K562 (cell line): ENCODE results near the gene CAB39. TPM values are rescaled to one million over a fixed set of nuclear protein-coding genes. Genes with fewer than 3 reads are reported as not detected.

Experiments used
- ATAC-seq: fragments of 200-7000 bp; cut with Tn5 transposase; 3 replicates; pipeline ENCODE4 v1.9.1; 2020; ENCODE audit warnings: moderate library complexity
- BruUV-seq: library from RNA; stranded (reverse); fragments of 400-500 nt; replicated peaks from 2 replicates; lab custom pipeline; 2021; lab: Mats Ljungman, UMichigan
- CTCF ChIA-PET: fragments of 300-600 bp; formaldehyde crosslinking; extraction: SDS; loops from one replicate; lab custom pipeline; 2021; ENCODE audit warnings: low intra/inter-chr PET ratio; lab: Yijun Ruan, JAX
- POLR2A ChIA-PET: fragments of 300-600, 350-650 bp; sonication (Branson Sonifier 250); formaldehyde crosslinking; extraction: SDS; loops from one replicate; lab custom pipeline; 2021; ENCODE audit warnings: antibody characterized with exemption, inconsistent platforms; lab: Yijun Ruan, JAX
- DNase-seq, 4 experiments: peaks; one replicate each; pipeline versions ENCODE4 v3.0.0 to v3.0.0-alpha.2; 2011 to 2018; ENCODE audit warnings: low spot score in 3 of 4, mixed read lengths in 3 of 4; ENCODE audit errors: extremely low read depth in 1 of 4
- FAIRE-seq: peaks from 2 replicates; lab custom pipeline; 2011; peaks lifted over from hg19 to GRCh38; lab: Jason Lieb, UNC
- H2AFZ ChIP-seq: 2 replicates; pipeline ENCODE4 v1.6.0; 2011; ENCODE audit warnings: low read depth, low read length, control low read depth, inconsistent platforms
- H3K27ac ChIP-seq: fragments of 200-600 bp; 3 replicates; pipeline ENCODE4 v1.8.0; 2011; ENCODE audit warnings: low read depth, mild to moderate bottlenecking, control low read depth, inconsistent platforms, low read length, moderate library complexity, mixed read lengths; ENCODE audit errors: extremely low read depth
- H3K27me3 ChIP-seq, 2 experiments: fragments of 300-600 bp in 1 of 2; 2 replicates in 1 of 2; 3 replicates in 1 of 2; pipeline versions ENCODE4 v1.6.0 to v1.8.0; 2011; ENCODE audit warnings: inconsistent platforms in 2 of 2, low read length in 2 of 2, mild to moderate bottlenecking in 1 of 2, mixed read lengths in 1 of 2, moderate library complexity in 1 of 2; ENCODE audit not compliant: control insufficient read depth in 2 of 2, insufficient read depth in 2 of 2
- H3K36me3 ChIP-seq: fragments of 300-600 bp; 3 replicates; pipeline ENCODE4 v1.8.0; 2011; ENCODE audit warnings: mild to moderate bottlenecking, low read length, inconsistent platforms; ENCODE audit not compliant: control insufficient read depth, insufficient read depth
- H3K4me1 ChIP-seq, 2 experiments: fragments of 200-600 bp in 1 of 2; replicated peaks in 1 of 2; 2 replicates in 1 of 2; 3 replicates in 1 of 2; pipeline versions ENCODE4 v1.5.1 to v1.8.0; 2011; ENCODE audit warnings: inconsistent platforms in 2 of 2, low read length in 2 of 2, mild to moderate bottlenecking in 1 of 2, mixed read lengths in 1 of 2, moderate library complexity in 1 of 2; ENCODE audit not compliant: control insufficient read depth in 2 of 2, insufficient read depth in 2 of 2
- H3K4me2 ChIP-seq: 2 replicates; pipeline ENCODE4 v1.6.1; 2011; ENCODE audit warnings: low read length, control low read depth, inconsistent platforms, mixed read lengths; ENCODE audit not compliant: insufficient read depth
- H3K4me3 ChIP-seq: fragments of 200-600 bp; sonication (generic), shearing (Covaris generic); 2 replicates; pipeline ENCODE4 v1.5.1; 2016; ENCODE audit warnings: control low read depth, inconsistent platforms
- H3K79me2 ChIP-seq: fragments of 200-600 bp; 3 replicates; pipeline ENCODE4 v1.8.0; 2011; ENCODE audit warnings: low read length, inconsistent platforms; ENCODE audit not compliant: control insufficient read depth, insufficient read depth
- H3K9ac ChIP-seq, 2 experiments: 2 replicates each; pipeline versions ENCODE4 v1.6.0 to v1.6.1; 2011; ENCODE audit warnings: low read depth in 2 of 2, low read length in 2 of 2, control low read depth in 1 of 2, inconsistent platforms in 1 of 2, mild to moderate bottlenecking in 1 of 2, mixed read lengths in 1 of 2; ENCODE audit not compliant: insufficient read depth in 1 of 2
- H3K9me1 ChIP-seq: one replicate; pipeline ENCODE4 v1.6.0; 2011; ENCODE audit warnings: inconsistent platforms, mild to moderate bottlenecking, low read length, moderate library complexity; ENCODE audit not compliant: control insufficient read depth, insufficient read depth
- H3K9me3 ChIP-seq: replicated peaks from 2 replicates; pipeline ENCODE4 v1.5.1; 2011; ENCODE audit warnings: low read depth, low read length, inconsistent platforms; ENCODE audit not compliant: control insufficient read depth, insufficient read depth
- H4K20me1 ChIP-seq: replicated peaks from 2 replicates; pipeline ENCODE4 v1.6.1; 2011; ENCODE audit warnings: low read length, inconsistent platforms, mixed read lengths; ENCODE audit not compliant: control insufficient read depth, insufficient read depth
- ATF1 ChIP-seq, 2 experiments: fragments of 450-650 bp in 1 of 2; IDR thresholded peaks; 2 replicates each; pipeline ENCODE4 v1.6.1; 2016; ENCODE audit warnings: missing compliant biosample characterization in 1 of 2, missing genetic modification characterization in 1 of 2
- GTF2E2 ChIP-seq: fragments of 200-800 bp; sonication (Bioruptor generic); IDR thresholded peaks from 2 replicates; pipeline ENCODE4 v1.6.1; 2016; ENCODE audit warnings: missing genetic modification characterization, missing compliant biosample characterization
- MAFK ChIP-seq: IDR thresholded peaks from 2 replicates; pipeline ENCODE4 v1.6.1; 2011; ENCODE audit warnings: low read length, improper control_type of control experiment
- NONO ChIP-seq, 2 experiments: fragments of 200-400 bp in 1 of 2; fragments of 450-650 bp in 1 of 2; formaldehyde crosslinking in 1 of 2; IDR thresholded peaks; 2 replicates each; pipeline ENCODE4 v1.6.1; 2017; ENCODE audit warnings: low read depth in 2 of 2, mild to moderate bottlenecking in 2 of 2, moderate library complexity in 2 of 2, low read length in 1 of 2
- PHF21A ChIP-seq: fragments of 450-650 bp; IDR thresholded peaks from 2 replicates; pipeline ENCODE4 v1.6.1; 2017; ENCODE audit warnings: low read depth, borderline replicate concordance
- PHF8 ChIP-seq: fragments of 200-600 bp; sonication (generic); IDR thresholded peaks from 2 replicates; pipeline ENCODE4 v1.6.1; 2012; ENCODE audit warnings: mixed run types, mild to moderate bottlenecking, inconsistent platforms, low read length, moderate library complexity, borderline replicate concordance
- TAF9B ChIP-seq: fragments of 450-650 bp; IDR thresholded peaks from 2 replicates; pipeline ENCODE4 v1.6.1; 2018; ENCODE audit warnings: mild to moderate bottlenecking; ENCODE audit not compliant: partially characterized antibody
- ZBTB1 ChIP-seq: sonication (generic); formaldehyde crosslinking; IDR thresholded peaks from 2 replicates; pipeline ENCODE4 v1.8.1; 2023; ENCODE audit warnings: missing genetic modification reagents, low read depth, mild to moderate bottlenecking, borderline replicate concordance
- ZFPM2 ChIP-seq: fragments of 250-450 bp; sonication (Bioruptor Pico); IDR thresholded peaks from 2 replicates; pipeline ENCODE4 v1.5.1; 2022; ENCODE audit warnings: mild to moderate bottlenecking
- ZNF239 ChIP-seq: fragments of 250-450 bp; sonication (Bioruptor Pico); IDR thresholded peaks from 2 replicates; pipeline ENCODE4 v1.4.0; 2020; ENCODE audit warnings: mild to moderate bottlenecking
- ZNF324 ChIP-seq: fragments of 250-450 bp; sonication (Bioruptor Pico); IDR thresholded peaks from 2 replicates; pipeline ENCODE4 v1.4.0; 2020; ENCODE audit warnings: mild to moderate bottlenecking
- ZNF354B ChIP-seq: fragments of 250-450 bp; sonication (Bioruptor Pico); IDR thresholded peaks from 2 replicates; pipeline ENCODE4 v1.4.0; 2020
- ZNF77 ChIP-seq: fragments of 250-450 bp; sonication (Bioruptor Pico); IDR thresholded peaks from 2 replicates; pipeline ENCODE4 v1.5.0; 2020
- WGBS: fragments of 100-300 bp; shearing (Covaris generic); methylation state at CpG from one replicate; pipeline ENCODE4 v1.1.6; 2016; ENCODE audit warnings: low coverage, mixed read lengths; ENCODE audit not compliant: insufficient coverage; ENCODE audit errors: missing lambda C conversion rate; 5-methylcytosine and 5-hydroxymethylcytosine counted together
- in situ Hi-C: fragments of 300-500 bp; cut with MboI; formaldehyde crosslinking; loops from 4 replicates; pipeline ENCODE4 v1.15.0; 2018; ENCODE audit warnings: inconsistent platforms, mixed read lengths
- intact Hi-C: fragments of 100-400 bp; cut with micrococcal nuclease; formaldehyde crosslinking; loops from 2 replicates; pipeline ENCODE4 v1.14.2; 2022
- polyA plus RNA-seq, 8 experiments: library from polyadenylated mRNA; depleted of rRNA in 4 of 8; stranded (reverse) in 5 of 8; unstranded in 3 of 8; fragments of >200 nt; fragmentation: Nextera tagmentation in 2 of 8; fragmentation: Illumina TruSeq in 1 of 8; extraction: Ambion mirVana in 2 of 8; extraction: Trizol in 1 of 8; gene quantifications; 2 replicates each; pipeline versions ENCODE4 v1.2.1 to v1.2.3, GENCODE V29; 2011 to 2014; ENCODE audit warnings: inconsistent platforms in 1 of 8, missing spikeins in 1 of 8
- total RNA-seq, 7 experiments: library from RNA; depleted of rRNA in 6 of 7; stranded (reverse); fragments of >200 nt in 6 of 7; fragmentation: Illumina TruSeq in 2 of 7; extraction: Trizol in 2 of 7; gene quantifications; 2 replicates each; pipeline versions ENCODE4 v1.2.1 to v1.2.3, GENCODE V29; 2011 to 2021; ENCODE audit warnings: low replicate concordance in 1 of 7
- TF ChIP-seq, protein P1 (sequence below): sonication (generic); formaldehyde crosslinking; IDR thresholded peaks from 2 replicates; pipeline ENCODE4 v1.9.0; 2022; ENCODE audit warnings: mild to moderate bottlenecking, missing genetic modification reagents
- TF ChIP-seq, protein P2 (sequence below): fragments of 250-450 bp; sonication (Bioruptor Pico); IDR thresholded peaks from 2 replicates; pipeline ENCODE4 v1.4.0; 2020; ENCODE audit warnings: mild to moderate bottlenecking, moderate library complexity
- TF ChIP-seq, protein P3 (sequence below): fragments of 450-650 bp; IDR thresholded peaks from 2 replicates; pipeline ENCODE4 v1.6.1; 2014; ENCODE audit warnings: low read depth, mild to moderate bottlenecking, moderate library complexity, borderline replicate concordance
- TF ChIP-seq, protein P4 (sequence below): sonication (generic); formaldehyde crosslinking; IDR thresholded peaks from 2 replicates; pipeline ENCODE4 v1.8.0; 2022; ENCODE audit warnings: mild to moderate bottlenecking, missing genetic modification reagents

The CAB39 gene
- total and polyA plus RNA-seq, 9 of the 15 experiments (the other 6 are each of a cell fraction or from before 2014, with no cell fraction given) = 27.2 to 94.4 (median 70.1) TPM

DNA sequence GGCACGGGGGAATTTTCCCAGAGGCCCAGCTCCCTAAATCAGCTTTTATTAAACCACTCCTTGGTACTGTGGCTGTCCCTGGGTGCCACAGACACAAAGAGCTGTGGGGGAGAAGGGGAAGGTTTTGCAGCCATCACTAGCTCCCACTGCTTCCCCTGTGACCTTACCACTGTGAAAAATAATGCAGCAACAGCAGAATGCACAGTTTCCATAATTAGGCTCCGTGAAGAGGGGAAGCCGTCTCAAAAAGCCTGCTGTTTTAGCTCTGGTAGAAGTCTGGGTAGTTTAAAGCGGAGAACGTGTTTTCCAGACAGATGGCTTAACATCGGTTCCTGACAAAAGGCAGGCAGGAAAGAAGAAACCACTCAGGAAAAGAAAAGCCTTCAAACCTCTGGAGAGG lies 27.5 kb upstream of the CAB39 start:
- Histone ChIP-seq H3K4me1 (peaks cover 15 to 21% of the 10 kb centered on the region in 2 experiments; a peak in 4 of 5 replicates), H4K20me1 (no peaks in the 10 kb centered on the region), H3K4me3 (no peak overlapping the region), H3K79me2 (no peaks in the 10 kb centered on the region), H3K27ac (no peak overlapping the region), H3K36me3 (no peaks in the 10 kb centered on the region), H3K9ac (peak overlapping the region in 1 of 2 experiments; percentile 64; a peak in 1 of 4 replicates), H3K4me2 (no peak overlapping the region), H2AFZ (peak overlapping the region; percentile 58; the same call in 1 of the 2 replicates), H3K27me3 (no peaks in the 10 kb centered on the region), H3K9me3 (no peaks in the 10 kb centered on the region), H3K9me1 (no peaks in the 10 kb centered on the region)
- ChIA-PET POLR2A (interaction anchor here (0.9 to 1.3 kb wide), 3 partner anchors 8 to 27 kb away, joined by 3 to 4 read pairs (median 4); partner anchors contain the start of gene CAB39), CTCF (no interaction called here)
- 42% methylated on average over 5 of the region's 6 CpGs for WGBS
- in situ Hi-C loops = no loop called here
- intact Hi-C loops = no loop called here
- BruUV-seq = no TSS peak
- FAIRE-seq (no peak), ATAC-seq (no peak), DNase-seq (no peak)
- TF ChIP-seq, protein P1, sequence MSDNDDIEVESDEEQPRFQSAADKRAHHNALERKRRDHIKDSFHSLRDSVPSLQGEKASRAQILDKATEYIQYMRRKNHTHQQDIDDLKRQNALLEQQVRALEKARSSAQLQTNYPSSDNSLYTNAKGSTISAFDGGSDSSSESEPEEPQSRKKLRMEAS (CRISPR knock-in tag) = no peak
- no peak for TF ChIP-seq ZNF77 (CRISPR knock-in tag)
- no peak for TF ChIP-seq TAF9B
- no peak for TF ChIP-seq NONO (IDR thresholded peaks at IDR 0.05; ENCODE audit: low read depth in 2 of 2, low read length in 1 of 2)
- no peak for TF ChIP-seq ZFPM2 (CRISPR knock-in tag)
- TF ChIP-seq, protein P2, sequence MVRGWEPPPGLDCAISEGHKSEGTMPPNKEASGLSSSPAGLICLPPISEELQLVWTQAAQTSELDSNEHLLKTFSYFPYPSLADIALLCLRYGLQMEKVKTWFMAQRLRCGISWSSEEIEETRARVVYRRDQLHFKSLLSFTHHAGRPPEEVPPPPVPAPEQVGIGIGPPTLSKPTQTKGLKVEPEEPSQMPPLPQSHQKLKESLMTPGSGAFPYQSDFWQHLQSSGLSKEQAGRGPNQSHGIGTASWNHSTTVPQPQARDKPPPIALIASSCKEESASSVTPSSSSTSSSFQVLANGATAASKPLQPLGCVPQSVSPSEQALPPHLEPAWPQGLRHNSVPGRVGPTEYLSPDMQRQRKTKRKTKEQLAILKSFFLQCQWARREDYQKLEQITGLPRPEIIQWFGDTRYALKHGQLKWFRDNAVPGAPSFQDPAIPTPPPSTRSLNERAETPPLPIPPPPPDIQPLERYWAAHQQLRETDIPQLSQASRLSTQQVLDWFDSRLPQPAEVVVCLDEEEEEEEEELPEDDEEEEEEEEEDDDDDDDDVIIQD (CRISPR knock-in tag) = no peak
- TF ChIP-seq ATF1 (CRISPR knock-in tag; IDR thresholded peaks at IDR 0.05) = no peak
- TF ChIP-seq ATF1 (tag; IDR thresholded peaks at IDR 0.05) = no peak
- TF ChIP-seq PHF21A = no peak
- TF ChIP-seq ZNF324 (CRISPR knock-in tag) = no peak
- no peak for TF ChIP-seq MAFK
- TF ChIP-seq PHF8 = no peak
- TF ChIP-seq ZNF239 (CRISPR knock-in tag) = no peak
- no peak for TF ChIP-seq GTF2E2 (tag)
- TF ChIP-seq, protein P3, sequence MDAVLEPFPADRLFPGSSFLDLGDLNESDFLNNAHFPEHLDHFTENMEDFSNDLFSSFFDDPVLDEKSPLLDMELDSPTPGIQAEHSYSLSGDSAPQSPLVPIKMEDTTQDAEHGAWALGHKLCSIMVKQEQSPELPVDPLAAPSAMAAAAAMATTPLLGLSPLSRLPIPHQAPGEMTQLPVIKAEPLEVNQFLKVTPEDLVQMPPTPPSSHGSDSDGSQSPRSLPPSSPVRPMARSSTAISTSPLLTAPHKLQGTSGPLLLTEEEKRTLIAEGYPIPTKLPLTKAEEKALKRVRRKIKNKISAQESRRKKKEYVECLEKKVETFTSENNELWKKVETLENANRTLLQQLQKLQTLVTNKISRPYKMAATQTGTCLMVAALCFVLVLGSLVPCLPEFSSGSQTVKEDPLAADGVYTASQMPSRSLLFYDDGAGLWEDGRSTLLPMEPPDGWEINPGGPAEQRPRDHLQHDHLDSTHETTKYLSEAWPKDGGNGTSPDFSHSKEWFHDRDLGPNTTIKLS = no peak
- TF ChIP-seq ZNF354B = no peak
- TF ChIP-seq, protein P4, sequence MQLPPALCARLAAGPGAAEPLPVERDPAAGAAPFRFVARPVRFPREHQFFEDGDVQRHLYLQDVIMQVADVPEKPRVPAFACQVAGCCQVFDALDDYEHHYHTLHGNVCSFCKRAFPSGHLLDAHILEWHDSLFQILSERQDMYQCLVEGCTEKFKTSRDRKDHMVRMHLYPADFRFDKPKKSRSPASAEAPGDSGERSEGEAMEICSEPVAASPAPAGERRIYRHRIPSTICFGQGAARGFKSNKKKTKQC (CRISPR knock-in tag) = no peak
- no peak for TF ChIP-seq ZBTB1 (CRISPR knock-in tag)
